ENCODE measurements around the gene GALNT7. TPM values are rescaled to one million over a fixed set of nuclear protein-coding genes. Genes with fewer than 3 reads are reported as not detected.

The GALNT7 gene
- total RNA-seq, 1 donor from 2014 or later = 24.7 TPM

DNA sequence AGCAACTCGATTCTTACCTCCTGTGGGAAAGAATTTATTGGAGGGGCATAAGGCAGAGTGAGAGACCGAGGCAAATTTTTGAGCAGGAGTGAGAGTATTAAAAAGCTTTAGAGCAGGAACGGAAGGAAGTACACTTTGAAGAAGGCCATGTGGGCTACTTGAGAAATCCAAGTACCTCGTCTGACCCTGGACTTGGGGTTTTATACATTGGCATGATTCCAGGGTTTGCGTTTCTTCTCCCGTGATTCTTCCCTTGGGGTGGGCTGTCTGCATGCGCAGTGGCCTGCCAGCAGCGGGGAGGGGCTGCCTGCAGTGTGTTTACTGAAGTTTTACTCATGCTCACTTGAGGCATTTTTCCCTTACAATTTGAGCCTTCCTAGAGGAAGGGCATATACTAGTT lies 3.4 kb downstream of the GALNT7 start:
- Histone ChIP-seq H3K36me3 (ENCODE audit: control insufficient read depth, insufficient read depth, low read length) (no peaks in the 10 kb centered on the region), H3K4me3 (ENCODE audit: low read depth, low read length) (no peak overlapping the region), H3K27me3 (ENCODE audit: control insufficient read depth, insufficient read depth, low read length) (no peaks in the 10 kb centered on the region)
- DNase-seq (ENCODE audit: low read depth) = no peak
- no peak for FAIRE-seq
- TF ChIP-seq, protein P1, sequence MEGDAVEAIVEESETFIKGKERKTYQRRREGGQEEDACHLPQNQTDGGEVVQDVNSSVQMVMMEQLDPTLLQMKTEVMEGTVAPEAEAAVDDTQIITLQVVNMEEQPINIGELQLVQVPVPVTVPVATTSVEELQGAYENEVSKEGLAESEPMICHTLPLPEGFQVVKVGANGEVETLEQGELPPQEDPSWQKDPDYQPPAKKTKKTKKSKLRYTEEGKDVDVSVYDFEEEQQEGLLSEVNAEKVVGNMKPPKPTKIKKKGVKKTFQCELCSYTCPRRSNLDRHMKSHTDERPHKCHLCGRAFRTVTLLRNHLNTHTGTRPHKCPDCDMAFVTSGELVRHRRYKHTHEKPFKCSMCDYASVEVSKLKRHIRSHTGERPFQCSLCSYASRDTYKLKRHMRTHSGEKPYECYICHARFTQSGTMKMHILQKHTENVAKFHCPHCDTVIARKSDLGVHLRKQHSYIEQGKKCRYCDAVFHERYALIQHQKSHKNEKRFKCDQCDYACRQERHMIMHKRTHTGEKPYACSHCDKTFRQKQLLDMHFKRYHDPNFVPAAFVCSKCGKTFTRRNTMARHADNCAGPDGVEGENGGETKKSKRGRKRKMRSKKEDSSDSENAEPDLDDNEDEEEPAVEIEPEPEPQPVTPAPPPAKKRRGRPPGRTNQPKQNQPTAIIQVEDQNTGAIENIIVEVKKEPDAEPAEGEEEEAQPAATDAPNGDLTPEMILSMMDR (IDR thresholded peaks at IDR 0.05; ENCODE audit: insufficient read depth, low read length, severe bottlenecking) = no peak

GRCh38 chr4:173174184-173174583 lies 5.6 kb downstream of the GALNT7 start:
- TF ChIP-seq, protein P1 (IDR thresholded peaks at IDR 0.05; ENCODE audit: insufficient read depth, low read length, severe bottlenecking) = no peak
- no peak for DNase-seq (ENCODE audit: low read depth)
- FAIRE-seq = no peak
- Histone ChIP-seq H3K27me3 (ENCODE audit: control insufficient read depth, insufficient read depth, low read length) (no peaks in the 10 kb centered on the region), H3K4me3 (ENCODE audit: low read depth, low read length) (no peak overlapping the region), H3K36me3 (ENCODE audit: control insufficient read depth, insufficient read depth, low read length) (no peaks in the 10 kb centered on the region)

DNA sequence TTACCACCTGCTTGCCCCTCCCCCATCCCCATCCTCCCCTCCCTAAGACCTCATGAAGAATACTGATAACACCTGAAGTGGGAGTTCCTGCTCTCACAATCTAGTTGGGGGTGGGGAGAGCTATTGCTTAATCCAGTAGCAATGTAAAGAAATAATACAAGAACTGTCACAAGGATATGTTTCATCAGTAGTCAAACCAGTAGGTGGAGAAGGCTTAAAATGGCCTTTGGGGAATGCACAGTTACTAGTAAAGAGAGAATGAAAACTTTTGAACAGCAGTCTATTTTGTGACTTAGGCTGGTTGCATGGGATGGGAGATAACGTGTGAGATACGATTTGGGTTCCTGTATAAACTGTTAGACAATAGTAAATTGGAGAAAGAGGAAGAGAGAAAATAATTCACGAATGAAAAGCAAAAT lies 6.0 kb downstream of the GALNT7 start:
- TF ChIP-seq, protein P1 (IDR thresholded peaks at IDR 0.05; ENCODE audit: insufficient read depth, low read length, severe bottlenecking) = no peak
- H3K4me3 ChIP-seq (ENCODE audit: low read depth, low read length) = no peak overlapping the region
- FAIRE-seq = no peak
- H3K27me3 ChIP-seq (ENCODE audit: control insufficient read depth, insufficient read depth, low read length) = no peaks in the 10 kb centered on the region
- peak; percentile 57 for DNase-seq (ENCODE audit: low read depth)
- no peaks in the 10 kb centered on the region for H3K36me3 ChIP-seq (ENCODE audit: control insufficient read depth, insufficient read depth, low read length)

DNA sequence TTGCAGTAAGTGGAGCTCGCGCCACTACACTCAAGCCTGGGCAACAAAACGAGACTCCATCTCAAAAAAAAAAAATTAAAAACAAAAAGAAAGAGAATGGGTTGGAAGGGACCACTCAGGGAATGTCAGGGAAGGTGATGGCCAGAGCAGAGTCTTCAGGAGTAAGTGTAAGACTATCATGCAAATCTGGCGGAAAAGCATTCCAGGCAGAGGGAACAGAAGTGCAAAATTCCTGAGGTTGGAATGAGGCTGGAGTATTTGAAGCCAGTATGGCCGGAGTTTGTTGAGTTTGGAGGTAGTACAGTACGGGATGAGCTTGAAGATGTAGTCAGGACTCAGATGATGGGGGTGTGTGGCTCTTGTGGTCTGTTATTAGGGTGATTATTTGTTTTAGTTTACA lies 7.4 kb downstream of the GALNT7 start:
- FAIRE-seq = no peak
- TF ChIP-seq, protein P1 (IDR thresholded peaks at IDR 0.05; ENCODE audit: insufficient read depth, low read length, severe bottlenecking) = no peak
- Histone ChIP-seq H3K27me3 (ENCODE audit: control insufficient read depth, insufficient read depth, low read length) (no peaks in the 10 kb centered on the region), H3K4me3 (ENCODE audit: low read depth, low read length) (no peak overlapping the region), H3K36me3 (ENCODE audit: control insufficient read depth, insufficient read depth, low read length) (no peaks in the 10 kb centered on the region)
- DNase-seq (ENCODE audit: low read depth) = no peak

GRCh38 chr4:173177232-173177631 lies 8.6 kb downstream of the GALNT7 start:
- Histone ChIP-seq H3K36me3 (ENCODE audit: control insufficient read depth, insufficient read depth, low read length) (no peaks in the 10 kb centered on the region), H3K4me3 (ENCODE audit: low read depth, low read length) (no peak overlapping the region), H3K27me3 (ENCODE audit: control insufficient read depth, insufficient read depth, low read length) (no peaks in the 10 kb centered on the region)
- no peak for FAIRE-seq
- DNase-seq (ENCODE audit: low read depth) = no peak
- TF ChIP-seq, protein P1 (IDR thresholded peaks at IDR 0.05; ENCODE audit: insufficient read depth, low read length, severe bottlenecking) = no peak

DNA sequence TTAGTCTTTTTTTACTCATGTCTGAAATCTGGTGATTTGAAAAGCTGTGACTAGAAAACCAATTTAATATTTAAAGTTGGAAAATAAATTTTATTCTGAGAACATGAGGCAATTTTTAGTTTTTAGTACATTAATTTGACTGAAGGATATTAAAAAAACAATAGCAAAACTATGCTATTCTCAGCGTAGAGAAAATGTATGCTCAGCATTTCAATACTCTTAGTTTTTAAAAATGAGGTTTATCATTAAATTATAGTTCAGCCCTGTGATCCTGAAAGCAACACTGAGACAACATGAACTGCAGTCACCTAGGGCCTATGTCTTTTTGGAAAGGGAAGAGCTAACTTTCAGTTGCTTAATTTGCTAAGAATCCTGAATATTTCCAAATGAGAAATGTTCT lies 9.5 kb downstream of the GALNT7 start:
- DNase-seq (ENCODE audit: low read depth) (no peak), FAIRE-seq (no peak)
- TF ChIP-seq, protein P1 (IDR thresholded peaks at IDR 0.05; ENCODE audit: insufficient read depth, low read length, severe bottlenecking) = no peak
- Histone ChIP-seq H3K27me3 (ENCODE audit: control insufficient read depth, insufficient read depth, low read length) (no peaks in the 10 kb centered on the region), H3K36me3 (ENCODE audit: control insufficient read depth, insufficient read depth, low read length) (no peaks in the 10 kb centered on the region), H3K4me3 (ENCODE audit: low read depth, low read length) (no peak overlapping the region)

Measured in bronchial epithelial cell (primary cell).